Endodermal cell (in vitro differentiated cells): ENCODE results near the gene LRP2. TPM values are rescaled to one million over a fixed set of nuclear protein-coding genes. Genes with fewer than 3 reads are reported as not detected.
"Not testable (repeated sequence)": the region's sequence is repeated elsewhere in the genome, so short reads cannot be mapped to it uniquely, and the experiment has no call there.

ENCODE experiments used
- DNase-seq: peaks from one replicate; pipeline ENCODE4 v3.0.0-alpha.2; 2017
- H3K27ac ChIP-seq: 2 replicates; pipeline ENCODE4 v1.5.1; 2013; ENCODE audit warnings: mild to moderate bottlenecking, low read depth, low read length, moderate library complexity
- H3K27me3 ChIP-seq: 2 replicates; pipeline ENCODE4 v1.6.1; 2013; ENCODE audit warnings: mild to moderate bottlenecking, low read length, moderate library complexity; ENCODE audit not compliant: insufficient read depth, control insufficient read depth, poor library complexity, severe bottlenecking
- H3K36me3 ChIP-seq: 2 replicates; pipeline ENCODE4 v1.7.0; 2013; ENCODE audit warnings: mild to moderate bottlenecking, low read length, moderate library complexity; ENCODE audit not compliant: control insufficient read depth, insufficient read depth
- H3K4me1 ChIP-seq: one replicate; pipeline ENCODE4 v1.7.0; 2013; ENCODE audit warnings: low read length; ENCODE audit not compliant: control insufficient read depth, insufficient read depth
- H3K4me3 ChIP-seq: 2 replicates; pipeline ENCODE4 v1.5.1; 2013; ENCODE audit warnings: mild to moderate bottlenecking, low read length, moderate library complexity
- H3K9ac ChIP-seq: 2 replicates; pipeline ENCODE4 v1.6.1; 2013; ENCODE audit warnings: mild to moderate bottlenecking, low read length, moderate library complexity; ENCODE audit not compliant: poor library complexity, severe bottlenecking; ENCODE audit errors: extremely low read depth
- H3K9me3 ChIP-seq: 2 replicates; pipeline ENCODE4 v1.6.1; 2013; ENCODE audit warnings: mild to moderate bottlenecking, low read length, moderate library complexity; ENCODE audit not compliant: control insufficient read depth
- H3K27ac Mint-ChIP-seq: 2 replicates; pipeline ENCODE4 v1.8.0; 2020; ENCODE audit warnings: mixed read lengths
- H3K27me3 Mint-ChIP-seq: 2 replicates; pipeline ENCODE4 v1.8.0; 2021; ENCODE audit warnings: mild to moderate bottlenecking, mixed read lengths; ENCODE audit not compliant: insufficient read depth
- H3K36me3 Mint-ChIP-seq: 2 replicates; pipeline ENCODE4 v1.8.0; 2020; ENCODE audit warnings: low read depth, mixed read lengths
- H3K4me1 Mint-ChIP-seq: 2 replicates; pipeline ENCODE4 v1.8.0; 2020; ENCODE audit warnings: mixed read lengths
- H3K4me3 Mint-ChIP-seq: 2 replicates; pipeline ENCODE4 v1.8.0; 2020; ENCODE audit warnings: mild to moderate bottlenecking, moderate library complexity, mixed read lengths
- H3K9me3 Mint-ChIP-seq: 2 replicates; pipeline ENCODE4 v1.8.0; 2020; ENCODE audit warnings: mild to moderate bottlenecking, mixed read lengths
- WGBS, 2 experiments: methylation state at CpG; one replicate each; pipeline versions ENCODE4 v1.1.5 to v1.1.7; 2013; ENCODE audit warnings: missing lambda C conversion rate in 2 of 2, mixed read lengths in 1 of 2; ENCODE audit not compliant: insufficient coverage in 1 of 2, insufficient read length in 1 of 2; 5-methylcytosine and 5-hydroxymethylcytosine counted together
- total RNA-seq, 2 donors: library from RNA; stranded (reverse); fragmentation: NEBNext Ultra II Directional in 1 of 2; extraction: Animal tissue kit (Norgen Biotek cat#: 25700) in 1 of 2; gene quantifications; 2 replicates in 1 of 2; 3 replicates in 1 of 2; pipeline ENCODE4 v1.2.1, GENCODE V29; 2021
- TF ChIP-seq, protein P1 (sequence below): fragments of 200-600 bp; sonication (generic); conservative IDR thresholded peaks from 2 replicates; pipeline ENCODE4 v1.5.0; 2021; ENCODE audit warnings: antibody characterized with exemption, mild to moderate bottlenecking

The LRP2 gene
- total RNA-seq, 2 donors from 2014 or later: 2.2 to 3.5 TPM

DNA sequence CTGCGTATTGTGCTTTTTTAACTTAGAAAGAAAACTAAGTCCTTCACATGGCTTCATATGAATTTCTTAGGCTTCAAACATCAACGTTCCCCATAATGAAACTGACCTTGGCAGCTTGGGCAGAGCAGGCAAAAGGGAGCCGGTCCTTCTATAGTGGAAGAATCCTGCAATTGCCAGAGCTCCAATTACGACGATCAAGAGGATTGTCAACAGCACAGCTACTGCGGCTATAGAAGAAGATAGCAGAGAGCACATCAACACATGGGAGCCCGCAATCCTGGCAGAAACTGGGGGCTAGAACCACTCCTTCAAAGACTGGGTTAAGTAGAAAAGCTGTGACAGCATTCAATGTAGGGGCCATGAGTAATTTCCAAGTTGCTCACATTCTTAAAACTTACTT lies 223.2 kb downstream of the LRP2 start:
- TF ChIP-seq, protein P1, sequence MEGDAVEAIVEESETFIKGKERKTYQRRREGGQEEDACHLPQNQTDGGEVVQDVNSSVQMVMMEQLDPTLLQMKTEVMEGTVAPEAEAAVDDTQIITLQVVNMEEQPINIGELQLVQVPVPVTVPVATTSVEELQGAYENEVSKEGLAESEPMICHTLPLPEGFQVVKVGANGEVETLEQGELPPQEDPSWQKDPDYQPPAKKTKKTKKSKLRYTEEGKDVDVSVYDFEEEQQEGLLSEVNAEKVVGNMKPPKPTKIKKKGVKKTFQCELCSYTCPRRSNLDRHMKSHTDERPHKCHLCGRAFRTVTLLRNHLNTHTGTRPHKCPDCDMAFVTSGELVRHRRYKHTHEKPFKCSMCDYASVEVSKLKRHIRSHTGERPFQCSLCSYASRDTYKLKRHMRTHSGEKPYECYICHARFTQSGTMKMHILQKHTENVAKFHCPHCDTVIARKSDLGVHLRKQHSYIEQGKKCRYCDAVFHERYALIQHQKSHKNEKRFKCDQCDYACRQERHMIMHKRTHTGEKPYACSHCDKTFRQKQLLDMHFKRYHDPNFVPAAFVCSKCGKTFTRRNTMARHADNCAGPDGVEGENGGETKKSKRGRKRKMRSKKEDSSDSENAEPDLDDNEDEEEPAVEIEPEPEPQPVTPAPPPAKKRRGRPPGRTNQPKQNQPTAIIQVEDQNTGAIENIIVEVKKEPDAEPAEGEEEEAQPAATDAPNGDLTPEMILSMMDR: no peak
- Histone ChIP-seq H3K4me1 (peaks cover 5% of the 10 kb centered on the region), H3K27ac (no peak overlapping the region), H3K9me3 (no peaks in the 10 kb centered on the region), H3K9ac (no peak overlapping the region), H3K36me3 (no peaks in the 10 kb centered on the region), H3K27me3 (no peaks in the 10 kb centered on the region), H3K4me3 (no peak overlapping the region)
- peaks cover 39% of the 10 kb centered on the region for H3K4me1 Mint-ChIP-seq
- H3K4me3 Mint-ChIP-seq: no peak overlapping the region
- H3K27ac Mint-ChIP-seq: no peak overlapping the region
- WGBS, 2 experiments: 87 to 98% methylated on average over 7 of the region's 7 CpGs
- H3K27me3 Mint-ChIP-seq: no peaks in the 10 kb centered on the region
- DNase-seq: no peak
- H3K36me3 Mint-ChIP-seq: no peaks in the 10 kb centered on the region
- H3K9me3 Mint-ChIP-seq: no peaks in the 10 kb centered on the region

DNA sequence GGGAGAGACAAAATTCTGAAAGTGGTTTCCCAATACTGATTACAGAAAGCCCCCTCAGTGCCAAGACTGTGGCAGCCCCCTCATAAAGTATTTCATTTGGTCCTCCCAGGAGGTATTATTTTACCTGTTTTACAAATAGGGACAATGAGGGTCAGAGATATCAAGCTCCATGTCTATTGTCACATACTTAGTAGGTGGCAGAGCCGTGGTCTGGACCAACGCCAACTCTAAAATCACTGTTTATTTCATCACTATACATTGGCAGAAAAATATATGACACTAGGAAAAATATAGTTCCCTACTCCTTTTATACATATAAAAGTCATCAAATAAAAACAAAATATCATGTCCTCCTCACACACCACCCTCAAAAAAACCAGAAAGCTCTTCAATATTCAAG lies 224.4 kb downstream of the LRP2 start:
- H3K4me1 ChIP-seq: peaks cover 5% of the 10 kb centered on the region
- Mint-ChIP-seq H3K36me3 (no peaks in the 10 kb centered on the region), H3K27ac (no peak overlapping the region), H3K27me3 (no peaks in the 10 kb centered on the region), H3K4me3 (no peak overlapping the region), H3K9me3 (no peaks in the 10 kb centered on the region), H3K4me1 (peaks cover 39% of the 10 kb centered on the region)
- no peak for DNase-seq
- TF ChIP-seq, protein P1: no peak
- H3K4me3 ChIP-seq: no peak overlapping the region
- H3K27ac ChIP-seq: no peak overlapping the region
- H3K9me3 ChIP-seq: no peaks in the 10 kb centered on the region
- 85 to 93% methylated on average over 2 of the region's 2 CpGs for WGBS, 2 experiments
- H3K9ac ChIP-seq: no peak overlapping the region
- H3K27me3 ChIP-seq: no peaks in the 10 kb centered on the region
- no peaks in the 10 kb centered on the region for H3K36me3 ChIP-seq

DNA sequence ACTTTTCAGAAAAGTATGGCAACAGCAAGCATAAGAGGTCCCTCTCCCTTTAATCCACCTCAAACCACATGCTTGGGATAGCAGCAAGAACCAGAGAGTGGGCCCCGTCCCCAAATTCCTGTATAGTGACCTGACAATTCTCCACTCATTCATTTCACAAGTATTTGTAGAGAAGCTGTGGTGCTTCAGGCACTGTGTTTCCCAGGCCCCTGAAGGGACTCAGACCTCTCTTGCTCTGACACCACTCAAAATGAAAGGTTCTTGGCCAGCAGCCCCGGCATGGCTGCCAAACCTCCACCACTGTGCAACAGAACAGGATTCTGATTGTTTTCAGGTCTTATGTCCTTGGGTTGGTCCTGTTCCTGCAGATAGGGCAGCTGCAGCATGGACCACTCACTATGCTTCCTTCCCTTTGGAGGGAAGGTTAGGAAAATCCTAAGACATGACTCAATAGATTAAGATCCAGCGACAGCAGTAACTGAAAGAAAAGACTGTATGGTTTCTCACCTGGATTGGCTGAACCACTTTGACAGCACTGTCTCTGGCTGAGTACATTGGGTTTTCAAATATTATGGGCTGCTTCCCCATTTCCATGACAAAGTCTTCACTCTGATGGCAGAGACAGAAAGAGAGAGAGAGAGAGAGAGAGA lies 225.3 kb downstream of the LRP2 start:
- no peaks in the 10 kb centered on the region for H3K36me3 ChIP-seq
- H3K27me3 Mint-ChIP-seq: no peaks in the 10 kb centered on the region
- TF ChIP-seq, protein P1: no peak

DNA sequence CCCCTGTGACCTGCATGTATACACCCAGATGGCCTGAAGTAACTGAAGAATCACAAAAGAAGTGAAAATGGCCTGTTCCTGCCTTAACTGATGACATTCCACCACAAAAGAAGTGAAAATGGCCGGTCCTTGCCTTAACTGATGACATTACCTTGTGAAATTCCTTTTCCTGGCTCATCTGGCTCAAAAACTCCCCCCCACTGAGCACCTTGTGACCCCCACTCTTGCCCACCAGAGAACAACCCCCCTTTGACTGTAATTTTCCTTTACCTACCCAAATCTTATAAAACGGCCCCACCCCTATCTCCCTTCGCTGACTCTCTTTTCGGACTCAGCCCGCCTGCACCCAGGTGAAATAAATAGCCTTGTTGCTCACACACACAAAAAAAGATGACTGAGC lies 225.9 kb downstream of the LRP2 start:
- peak; percentile 66 for DNase-seq
- H3K27me3 ChIP-seq, H3K9ac ChIP-seq, H3K4me3 ChIP-seq, H3K4me3 Mint-ChIP-seq, H3K36me3 ChIP-seq, H3K9me3 ChIP-seq, H3K27ac ChIP-seq, H3K36me3 Mint-ChIP-seq, H3K9me3 Mint-ChIP-seq, H3K27me3 Mint-ChIP-seq, H3K4me1 ChIP-seq: not testable (repeated sequence)
- Mint-ChIP-seq H3K27ac (peak overlapping the region; percentile 67), H3K4me1 (peaks cover 39% of the 10 kb centered on the region)
- 77% methylated on average over 4 of the region's 5 CpGs; no CpG with 5 or more reads in 1 of the 2 experiments for WGBS, 2 experiments

More for the DNA sequence above, 225.3 kb downstream of the LRP2 start:
- Histone ChIP-seq H3K9ac (no peak overlapping the region), H3K9me3 (no peaks in the 10 kb centered on the region), H3K27ac (no peak overlapping the region), H3K4me1 (peaks cover 5% of the 10 kb centered on the region), H3K27me3 (no peaks in the 10 kb centered on the region), H3K4me3 (no peak overlapping the region)
- Mint-ChIP-seq H3K36me3 (no peaks in the 10 kb centered on the region), H3K27ac (peak overlapping the region; percentile 67), H3K9me3 (no peaks in the 10 kb centered on the region), H3K4me3 (no peak overlapping the region), H3K4me1 (peaks cover 39% of the 10 kb centered on the region)
- peak; percentile 81 for DNase-seq
- 50 to 85% methylated on average over 1 to 3 of the region's 3 CpGs for WGBS, 2 experiments

DNA sequence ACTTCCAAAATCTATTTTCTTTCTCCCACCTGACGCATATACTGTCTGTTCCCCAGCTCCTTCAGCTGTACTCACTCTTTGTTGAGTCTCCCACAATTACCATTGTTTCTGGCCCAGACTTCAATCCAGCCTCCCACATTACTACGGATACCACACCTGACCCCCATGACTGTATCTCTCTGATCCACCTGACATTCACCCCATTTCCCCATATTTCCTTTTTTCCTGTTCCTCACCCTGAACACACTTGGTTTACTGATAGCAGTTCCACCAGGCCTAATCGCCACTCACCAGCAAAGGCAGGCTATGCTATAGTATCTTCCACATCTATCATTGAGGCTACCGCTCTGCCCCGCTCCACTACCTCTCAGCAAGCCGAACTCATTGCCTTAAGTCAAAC lies 228.1 kb downstream of the LRP2 start:
- H3K9ac ChIP-seq, DNase-seq, H3K9me3 ChIP-seq, H3K27me3 Mint-ChIP-seq, H3K36me3 ChIP-seq, H3K27ac Mint-ChIP-seq, H3K27ac ChIP-seq, H3K4me3 Mint-ChIP-seq, H3K4me1 ChIP-seq, H3K4me3 ChIP-seq, H3K27me3 ChIP-seq, H3K9me3 Mint-ChIP-seq, H3K36me3 Mint-ChIP-seq: not testable (repeated sequence)
- peaks cover 26% of the 10 kb centered on the region for H3K4me1 Mint-ChIP-seq
- WGBS, 2 experiments: 80 to 100% methylated on average over 5 to 6 of the region's 6 CpGs
